Skeletal muscle tissue (tissue), 4 donors: Measurements from ENCODE around the gene RASD1. TPM values are rescaled to one million over a fixed set of nuclear protein-coding genes. Genes with fewer than 3 reads are reported as not detected.
A peak's percentile ranks its signal among the peaks of the same experiment; 100 is the strongest.
"Not testable (repeated sequence)": the region's sequence is repeated elsewhere in the genome, so short reads cannot be mapped to it uniquely, and the experiment has no call there.

Experiments
- H3K27ac ChIP-seq: one replicate; pipeline ENCODE4 v1.7.0; 2013; ENCODE audit warnings: mild to moderate bottlenecking, low read depth, low read length, inconsistent platforms
- H3K27me3 ChIP-seq, 3 donors: one replicate each; pipeline ENCODE4 v1.7.0; 2013; ENCODE audit warnings: low read length in 3 of 3; ENCODE audit not compliant: control insufficient read depth in 3 of 3, insufficient read depth in 3 of 3
- H3K36me3 ChIP-seq, 3 donors: one replicate each; pipeline ENCODE4 v1.7.0; 2013; ENCODE audit warnings: low read length in 3 of 3; ENCODE audit not compliant: control insufficient read depth in 3 of 3, insufficient read depth in 3 of 3
- H3K4me1 ChIP-seq, 3 donors: one replicate each; pipeline ENCODE4 v1.7.0; 2013; ENCODE audit warnings: low read length in 3 of 3, mild to moderate bottlenecking in 3 of 3; ENCODE audit not compliant: control insufficient read depth in 3 of 3, insufficient read depth in 3 of 3
- H3K4me3 ChIP-seq, 3 donors: one replicate each; pipeline ENCODE4 v1.7.0; 2013; ENCODE audit warnings: low read length in 3 of 3
- H3K9ac ChIP-seq, 3 donors: one replicate each; pipeline ENCODE4 v1.7.0; 2013; ENCODE audit warnings: low read length in 3 of 3, mild to moderate bottlenecking in 3 of 3, moderate library complexity in 2 of 3, low read depth in 1 of 3
- H3K9me3 ChIP-seq, 3 donors: one replicate each; pipeline ENCODE4 v1.7.0; 2013; ENCODE audit warnings: low read length in 3 of 3; ENCODE audit not compliant: control insufficient read depth in 3 of 3
- total RNA-seq: library from RNA; depleted of rRNA; stranded (reverse); fragments of >200 nt; gene quantifications from one replicate; pipeline ENCODE4 v1.2.3, GENCODE V29; 2014
- donor health status: Osteomylitis.

RASD1 gene
- total RNA-seq, 1 donor from 2014 or later: 4.2 TPM

DNA sequence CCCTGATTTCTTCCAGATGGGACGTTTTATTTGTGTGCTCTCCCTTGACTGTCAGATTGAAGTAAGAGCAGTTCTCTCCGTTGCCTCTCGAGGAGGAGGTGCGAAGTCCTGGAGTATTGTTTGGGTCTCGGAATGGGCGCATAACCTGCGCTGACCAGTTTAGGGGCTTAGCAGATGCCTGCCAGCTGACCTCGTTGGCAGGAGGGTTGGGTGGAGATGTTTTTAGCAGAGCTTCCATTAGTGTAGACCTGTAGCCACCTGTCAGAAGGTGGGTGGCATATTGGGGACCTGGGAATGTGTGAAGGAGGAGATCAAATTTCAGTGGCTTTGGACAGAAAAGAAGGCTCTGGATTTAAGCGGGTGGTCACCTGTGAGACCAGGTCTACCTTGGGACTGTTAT lies 3.6 kb downstream of the RASD1 start:
- peak overlapping the region in 1 of 3 donors; percentile 54 for H3K9ac ChIP-seq
- no peaks in the 10 kb centered on the region for H3K27me3 ChIP-seq
- H3K4me3 ChIP-seq: no peak overlapping the region
- H3K36me3 ChIP-seq: peaks cover 15 to 22% (median 20%) of the 10 kb centered on the region in 3 donors
- no peaks in the 10 kb centered on the region for H3K9me3 ChIP-seq
- peaks cover 32 to 58% (median 41%) of the 10 kb centered on the region in 3 donors for H3K4me1 ChIP-seq
- H3K27ac ChIP-seq: no peak overlapping the region

DNA sequence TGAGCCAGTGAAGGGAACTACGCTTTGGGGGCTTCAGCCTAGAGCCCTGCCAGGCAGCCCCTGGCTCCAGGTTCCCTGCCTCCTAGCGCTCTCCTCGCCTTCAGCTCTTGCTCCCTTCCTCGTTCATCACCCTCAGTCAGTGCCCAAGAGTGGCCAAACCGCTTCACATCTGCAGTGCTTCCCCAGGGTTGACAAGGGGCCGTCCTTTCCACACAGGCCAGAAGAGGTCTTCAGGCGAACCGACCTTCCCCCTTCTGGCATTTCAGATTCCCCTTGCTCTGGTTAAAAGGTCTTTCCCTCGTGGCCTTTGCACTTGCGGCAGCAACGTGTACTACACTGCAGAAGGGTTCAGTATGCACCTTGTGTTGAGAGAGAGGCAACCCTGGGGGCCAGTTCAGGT lies 4.1 kb downstream of the RASD1 start:
- Histone ChIP-seq H3K27me3 (no peaks in the 10 kb centered on the region), H3K36me3 (peaks cover 18 to 23% (median 21%) of the 10 kb centered on the region in 3 donors), H3K4me3 (no peak overlapping the region), H3K9me3 (no peaks in the 10 kb centered on the region), H3K9ac (peak overlapping the region in 1 of 3 donors; percentile 54), H3K4me1 (peaks cover 31 to 54% (median 39%) of the 10 kb centered on the region in 3 donors), H3K27ac (no peak overlapping the region)

- H3K36me3 ChIP-seq: peaks cover 18 to 23% (median 21%) of the 10 kb centered on the region in 3 donors
- no peak overlapping the region for H3K27ac ChIP-seq
- no peaks in the 10 kb centered on the region for H3K27me3 ChIP-seq
- no peak overlapping the region for H3K4me3 ChIP-seq
- no peak overlapping the region for H3K9ac ChIP-seq
- no peaks in the 10 kb centered on the region for H3K9me3 ChIP-seq
- H3K4me1 ChIP-seq: peaks cover 28 to 52% (median 37%) of the 10 kb centered on the region in 3 donors
Observed at GRCh38 chr17:17491546-17491988, 4.6 kb downstream of the RASD1 start.

DNA sequence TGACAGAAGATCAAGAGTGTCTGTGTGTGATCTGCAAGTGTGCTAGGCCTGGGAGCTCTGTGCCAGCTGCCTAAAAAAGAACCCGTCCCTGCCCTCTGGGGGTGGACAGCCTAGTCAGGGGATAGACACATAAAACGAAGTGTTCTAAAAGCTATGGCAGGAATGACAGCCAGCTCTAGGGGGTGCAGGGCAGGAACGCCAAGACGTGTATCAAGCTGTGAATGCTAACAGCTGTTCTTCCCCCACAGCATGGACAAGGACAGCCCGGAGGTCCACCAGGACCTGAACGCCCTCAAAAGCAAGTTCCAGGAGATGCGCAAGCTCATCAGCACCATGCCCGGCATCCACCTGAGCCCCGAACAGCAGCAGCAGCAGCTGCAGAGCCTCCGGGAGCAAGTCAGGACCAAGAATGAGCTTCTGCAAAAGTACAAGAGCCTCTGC lies 5.1 kb downstream of the RASD1 start:
- no peaks in the 10 kb centered on the region for H3K9me3 ChIP-seq
- H3K27me3 ChIP-seq: no peaks in the 10 kb centered on the region
- peaks cover 27 to 51% (median 36%) of the 10 kb centered on the region in 3 donors for H3K4me1 ChIP-seq
- H3K27ac ChIP-seq: no peak overlapping the region
- peaks cover 18 to 23% (median 21%) of the 10 kb centered on the region in 3 donors for H3K36me3 ChIP-seq
- H3K4me3 ChIP-seq: no peak overlapping the region
- H3K9ac ChIP-seq: no peak overlapping the region

DNA sequence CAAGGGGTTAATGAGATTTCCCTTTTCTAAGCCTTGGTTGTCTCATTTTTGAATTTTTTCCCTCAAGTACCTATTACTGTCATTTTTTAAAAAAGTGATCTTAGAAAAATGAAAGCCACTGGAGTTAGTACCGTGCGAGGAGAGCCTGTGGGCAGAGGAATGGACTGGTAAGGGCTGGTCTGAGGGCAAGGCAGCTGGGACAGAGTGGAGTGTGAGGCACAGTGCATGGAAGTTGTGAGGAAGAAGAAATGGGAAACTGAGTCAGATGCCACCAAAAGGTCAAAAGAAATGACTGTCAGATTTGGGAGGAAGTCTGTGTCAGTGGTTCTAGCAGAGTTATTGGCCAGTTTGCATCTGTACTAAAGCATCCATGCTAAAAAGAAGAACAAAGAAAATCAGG lies 8.2 kb downstream of the RASD1 start:
- Histone ChIP-seq H3K36me3 (peaks cover 21 to 23% (median 21%) of the 10 kb centered on the region in 3 donors), H3K4me1 (peaks cover 20 to 35% (median 24%) of the 10 kb centered on the region in 3 donors)

DNA sequence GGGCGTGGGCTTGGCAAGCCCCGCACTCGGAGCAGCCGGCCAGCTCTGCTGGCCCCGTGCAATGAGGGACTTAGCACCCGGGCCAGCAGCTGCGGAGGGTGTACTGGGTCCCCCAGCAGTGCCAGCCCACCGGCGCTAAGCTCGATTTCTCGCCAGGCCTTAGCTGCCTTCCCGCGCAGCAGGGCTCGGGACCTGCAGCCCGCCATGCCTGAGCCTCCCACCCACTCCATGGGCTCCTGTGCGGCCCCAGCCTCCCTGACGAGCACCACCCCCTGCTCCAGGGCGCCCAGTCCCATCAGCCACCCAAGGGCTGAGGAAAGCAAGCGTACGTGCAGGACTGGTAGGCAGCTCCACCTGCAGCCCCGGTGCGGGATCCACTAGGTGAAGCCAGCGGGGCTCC lies 9.8 kb downstream of the RASD1 start:
- H3K9ac ChIP-seq, H3K27me3 ChIP-seq, H3K9me3 ChIP-seq, H3K27ac ChIP-seq, H3K4me3 ChIP-seq: not testable (repeated sequence)
- peaks cover 16 to 32% (median 28%) of the 10 kb centered on the region in 3 donors for H3K4me1 ChIP-seq
- H3K36me3 ChIP-seq: peaks cover 12 to 15% (median 15%) of the 10 kb centered on the region in 3 donors

More for the DNA sequence above, 8.2 kb downstream of the RASD1 start:
- H3K9me3 ChIP-seq: no peaks in the 10 kb centered on the region
- H3K27ac ChIP-seq: no peak overlapping the region
- no peak overlapping the region for H3K4me3 ChIP-seq
- H3K9ac ChIP-seq: no peak overlapping the region
- H3K27me3 ChIP-seq: no peaks in the 10 kb centered on the region

DNA sequence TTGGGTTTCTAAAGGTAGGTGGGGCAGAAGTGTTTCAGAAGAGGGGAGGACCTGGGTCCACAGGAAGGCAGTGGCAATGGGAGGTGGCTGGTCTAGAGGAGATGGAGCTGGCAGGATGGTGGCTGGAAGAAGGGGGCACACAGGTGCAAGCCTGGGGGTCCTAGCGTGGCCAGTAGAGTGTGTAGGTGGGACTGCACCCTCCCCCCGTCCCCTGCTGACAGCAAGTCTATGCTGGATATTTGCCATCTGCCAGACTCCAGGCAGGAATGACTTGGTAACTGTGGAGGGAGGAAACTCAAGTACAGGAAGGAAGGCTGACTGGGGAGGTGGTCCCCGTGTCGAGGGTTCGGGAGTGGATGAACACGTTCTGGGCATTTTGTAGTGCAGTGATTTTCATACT lies 10.8 kb downstream of the RASD1 start:
- Histone ChIP-seq H3K4me1 (peaks cover 23 to 32% (median 25%) of the 10 kb centered on the region in 3 donors), H3K36me3 (peaks cover 11 to 15% (median 14%) of the 10 kb centered on the region in 3 donors)

DNA sequence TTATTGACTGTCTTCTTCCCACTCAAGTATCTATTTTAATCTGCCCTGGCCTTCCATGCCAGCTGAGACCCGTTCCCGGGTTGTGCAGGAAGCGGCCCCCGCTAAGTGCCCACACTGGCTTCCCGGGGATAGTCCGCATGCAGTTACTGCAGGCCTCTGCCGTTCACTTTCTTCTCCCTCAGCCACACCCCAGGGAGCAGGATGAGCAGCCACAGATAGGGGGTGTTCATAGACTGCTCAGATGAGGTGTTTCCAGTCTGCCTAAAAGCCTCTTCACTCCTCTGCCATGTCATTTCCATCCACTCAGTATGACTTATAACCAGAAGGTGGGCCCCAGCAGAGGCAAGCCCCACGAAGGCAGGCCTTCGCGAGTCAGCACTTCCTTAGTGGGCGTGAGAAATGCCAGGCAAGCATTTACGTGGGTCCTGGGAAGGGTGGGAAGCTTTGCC lies 11.7 kb downstream of the RASD1 start:
- Histone ChIP-seq H3K27ac (no peak overlapping the region), H3K4me3 (no peak overlapping the region), H3K36me3 (peaks cover 9 to 17% (median 15%) of the 10 kb centered on the region in 3 donors), H3K27me3 (no peaks in the 10 kb centered on the region), H3K4me1 (peaks cover 32 to 41% (median 32%) of the 10 kb centered on the region in 3 donors), H3K9ac (no peak overlapping the region), H3K9me3 (no peaks in the 10 kb centered on the region)

More for the DNA sequence above, 10.8 kb downstream of the RASD1 start:
- no peaks in the 10 kb centered on the region for H3K27me3 ChIP-seq
- H3K4me3 ChIP-seq: no peak overlapping the region
- peak overlapping the region in 1 of 3 donors; percentile 40 for H3K9ac ChIP-seq
- no peaks in the 10 kb centered on the region for H3K9me3 ChIP-seq
- no peak overlapping the region for H3K27ac ChIP-seq

GRCh38 chr17:17481860-17482259 lies 14.3 kb downstream of the RASD1 start:
- Histone ChIP-seq H3K27me3 (no peaks in the 10 kb centered on the region), H3K4me1 (peaks cover 49 to 67% (median 54%) of the 10 kb centered on the region in 3 donors), H3K4me3 (no peak overlapping the region), H3K27ac (no peak overlapping the region), H3K9me3 (no peaks in the 10 kb centered on the region), H3K9ac (no peak overlapping the region), H3K36me3 (peaks cover 3 to 14% (median 9%) of the 10 kb centered on the region in 3 donors)

- H3K4me1 ChIP-seq: peaks cover 47 to 65% (median 54%) of the 10 kb centered on the region in 3 donors
Observed at GRCh38 chr17:17480593-17481148, 15.5 kb downstream of the RASD1 start.

More at GRCh38 chr17:17480593-17481148, 15.5 kb downstream of the RASD1 start:
- Histone ChIP-seq H3K4me3 (no peak overlapping the region), H3K36me3 (peaks cover 3 to 14% (median 9%) of the 10 kb centered on the region in 3 donors), H3K9ac (no peak overlapping the region), H3K27ac (no peak overlapping the region), H3K27me3 (no peaks in the 10 kb centered on the region), H3K9me3 (no peaks in the 10 kb centered on the region)
